ENCODE data around the gene SOX1. TPM values are rescaled to one million over a fixed set of nuclear protein-coding genes. Genes with fewer than 3 reads are reported as not detected.

SOX1 gene
- total and polyA plus RNA-seq, 2 donors (not counting 3 experiments of a cell fraction or from before 2014, with no cell fraction given): not detected

GRCh38 chr13:112065867-112066623 lies 904 bp upstream of the SOX1 start:
- Histone ChIP-seq H3K9ac (replicated peaks; ENCODE audit: extremely low read depth, insufficient read depth, low read length) (no peak overlapping the region), H4K20me1 (replicated peaks; ENCODE audit: control insufficient read depth, extremely low read depth, insufficient read depth, low read length) (peaks cover 3% of the 10 kb centered on the region), H3K27ac (ENCODE audit: insufficient read depth, low read depth, low read length) (no peak overlapping the region), H3K4me2 (ENCODE audit: insufficient read depth, low read length) (no peak overlapping the region), H3K4me1 (ENCODE audit: control insufficient read depth, extremely low read depth, insufficient read depth, low read length) (no peaks in the 10 kb centered on the region), H3K9me1 (replicated peaks; ENCODE audit: control insufficient read depth, extremely low read depth, insufficient read depth, low read length) (no peaks in the 10 kb centered on the region), H2AFZ (ENCODE audit: low read depth, low read length) (no peak overlapping the region), H3K27me3 (ENCODE audit: control insufficient read depth in 2 of 2, insufficient read depth in 2 of 2, low read length in 2 of 2) (peaks cover 73 to 84% of the 10 kb centered on the region in 2 experiments), H3K79me2 (ENCODE audit: control insufficient read depth, insufficient read depth, low read length) (no peaks in the 10 kb centered on the region), H3K36me3 (ENCODE audit: control insufficient read depth in 2 of 2, extremely low read depth in 1 of 2, insufficient read depth in 2 of 2, low read length in 2 of 2) (no peaks in the 10 kb centered on the region), H3K9me3 (replicated peaks; ENCODE audit: control insufficient read depth, insufficient read depth, low read length) (no peaks in the 10 kb centered on the region), H3K4me3 (replicated peaks in 1 of 3; ENCODE audit: insufficient read depth in 1 of 3, low read depth in 1 of 3, low read length in 3 of 3) (no peak overlapping the region)
- FAIRE-seq: no peak
- TF ChIP-seq GATA2 (IDR thresholded peaks at IDR 0.05; ENCODE audit: insufficient read depth, insufficient read length, low read depth, low read length): no peak
- peak; percentile 84 for TF ChIP-seq EZH2 (IDR thresholded peaks at IDR 0.05; ENCODE audit: borderline replicate concordance, low read depth, low read length, severe bottlenecking)
- no peak for TF ChIP-seq POLR2AphosphoS5 (IDR thresholded peaks at IDR 0.05; ENCODE audit: insufficient read depth, low read depth, low read length)
- TF ChIP-seq JUN (IDR thresholded peaks at IDR 0.05; ENCODE audit: borderline replicate concordance, insufficient read depth, insufficient read length, low read depth): no peak
- no peak for TF ChIP-seq MAX (IDR thresholded peaks at IDR 0.05; ENCODE audit: insufficient read depth, insufficient read length)
- peak in 1 of 2 donors; percentile 11 for TF ChIP-seq CTCF (IDR thresholded peaks at IDR 0.05; ENCODE audit: extremely low read depth in 1 of 2, insufficient read depth in 1 of 2, low read depth in 1 of 2, low read length in 2 of 2)
- no peak for TF ChIP-seq POLR2A (IDR thresholded peaks at IDR 0.05; ENCODE audit: low read depth, low read length)
- TF ChIP-seq MYC (IDR thresholded peaks at IDR 0.05; ENCODE audit: low read depth, low read length): no peak
- no peak for TF ChIP-seq FOS (IDR thresholded peaks at IDR 0.05; ENCODE audit: borderline replicate concordance, insufficient read depth, low read length)
- intact Hi-C loops (cut with micrococcal nuclease) (loop anchor here (1.0 kb wide), 1 partner anchor 538 kb away; no protein-coding TSS in a partner anchor), dilution Hi-C loops (cut with MboI; ENCODE audit: extremely low pct_ligation_motif_present, low sequenced_read_pairs) (no loop called here)
- ChIA-PET POLR2A (no interaction called here), CTCF (no interaction called here)
- BruUV-seq (replicated peaks): no TSS peak
- DNase-seq (ENCODE audit: low read depth, low spot score): no peak
